Smooth muscle cell (in vitro differentiated cells): ENCODE measurements around the gene CCNYL1. TPM values are rescaled to one million over a fixed set of nuclear protein-coding genes. Genes with fewer than 3 reads are reported as not detected.
"Not testable (repeated sequence)": the region's sequence is repeated elsewhere in the genome, so short reads cannot be mapped to it uniquely, and the experiment has no call there.

Source experiments
- DNase-seq: peaks from one replicate; lab custom pipeline; 2025; ENCODE audit not compliant: unreplicated experiment; lab: John Stamatoyannopoulos, UW
- H2AFZ ChIP-seq: fragments of 200-600 bp; sonication (generic); 2 replicates; pipeline ENCODE4 v1.6.0; 2016; ENCODE audit warnings: antibody characterized with exemption, low read depth, mild to moderate bottlenecking
- H3F3A ChIP-seq: fragments of 200-600 bp; sonication (generic); 2 replicates; pipeline ENCODE4 v1.6.0; 2017; ENCODE audit warnings: antibody characterized with exemption, low read depth
- H3K27ac ChIP-seq: fragments of 200-600 bp; sonication (generic); 2 replicates; pipeline ENCODE4 v1.5.1; 2016; ENCODE audit warnings: low read depth, mild to moderate bottlenecking
- H3K27me3 ChIP-seq: fragments of 200-600 bp; sonication (generic); 2 replicates; pipeline ENCODE4 v1.6.1; 2016; ENCODE audit warnings: low read depth, mild to moderate bottlenecking
- H3K36me3 ChIP-seq: fragments of 200-600 bp; sonication (generic); 2 replicates; pipeline ENCODE4 v1.5.1; 2016; ENCODE audit warnings: low read depth
- H3K4me1 ChIP-seq: fragments of 200-600 bp; sonication (generic); 2 replicates; pipeline ENCODE4 v1.5.1; 2016; ENCODE audit warnings: low read depth
- H3K4me2 ChIP-seq: fragments of 200-600 bp; sonication (generic); 2 replicates; pipeline ENCODE4 v1.6.0; 2016; ENCODE audit warnings: mild to moderate bottlenecking
- H3K4me3 ChIP-seq: fragments of 200-600 bp; sonication (generic); 2 replicates; pipeline ENCODE4 v1.5.1; 2016; ENCODE audit warnings: mild to moderate bottlenecking
- H3K79me2 ChIP-seq: fragments of 200-600 bp; sonication (generic); 2 replicates; pipeline ENCODE4 v1.6.0; 2016; ENCODE audit warnings: low read depth, mild to moderate bottlenecking
- H3K9ac ChIP-seq: fragments of 200-600 bp; sonication (generic); 2 replicates; pipeline ENCODE4 v1.6.0; 2016; ENCODE audit warnings: low read depth
- H3K9me3 ChIP-seq: fragments of 200-600 bp; sonication (generic); replicated peaks from 2 replicates; pipeline ENCODE4 v1.5.1; 2016; ENCODE audit warnings: low read depth
- H4K20me1 ChIP-seq: fragments of 200-600 bp; sonication (generic); 2 replicates; pipeline ENCODE4 v1.6.0; 2016; ENCODE audit warnings: low read depth
- CTCF ChIP-seq: fragments of 200-600 bp; sonication (generic); IDR thresholded peaks from 2 replicates; pipeline ENCODE4 v1.5.1; 2017; ENCODE audit warnings: borderline replicate concordance, mild to moderate bottlenecking, antibody characterized with exemption; ENCODE audit not compliant: insufficient read depth, poor library complexity, severe bottlenecking
- WGBS: methylation state at CpG from one replicate; pipeline ENCODE4 v1.1.7; 2016; ENCODE audit warnings: low lambda C conversion rate; 5-methylcytosine and 5-hydroxymethylcytosine counted together
- polyA plus RNA-seq: library from polyadenylated mRNA; unstranded; fragments of >200 nt; fragmentation: Nextera tagmentation; extraction: Ambion mirVana; gene quantifications from 2 replicates; pipeline ENCODE4 v1.2.1, GENCODE V29; 2016
- total RNA-seq: library from RNA; depleted of rRNA; stranded (reverse); fragments of >200 nt; gene quantifications from 2 replicates; pipeline ENCODE4 v1.2.3, GENCODE V29; 2014

Gene CCNYL1
- total and polyA plus RNA-seq, 2 experiments from 2014 or later, result 7.2 to 15.1 TPM

DNA sequence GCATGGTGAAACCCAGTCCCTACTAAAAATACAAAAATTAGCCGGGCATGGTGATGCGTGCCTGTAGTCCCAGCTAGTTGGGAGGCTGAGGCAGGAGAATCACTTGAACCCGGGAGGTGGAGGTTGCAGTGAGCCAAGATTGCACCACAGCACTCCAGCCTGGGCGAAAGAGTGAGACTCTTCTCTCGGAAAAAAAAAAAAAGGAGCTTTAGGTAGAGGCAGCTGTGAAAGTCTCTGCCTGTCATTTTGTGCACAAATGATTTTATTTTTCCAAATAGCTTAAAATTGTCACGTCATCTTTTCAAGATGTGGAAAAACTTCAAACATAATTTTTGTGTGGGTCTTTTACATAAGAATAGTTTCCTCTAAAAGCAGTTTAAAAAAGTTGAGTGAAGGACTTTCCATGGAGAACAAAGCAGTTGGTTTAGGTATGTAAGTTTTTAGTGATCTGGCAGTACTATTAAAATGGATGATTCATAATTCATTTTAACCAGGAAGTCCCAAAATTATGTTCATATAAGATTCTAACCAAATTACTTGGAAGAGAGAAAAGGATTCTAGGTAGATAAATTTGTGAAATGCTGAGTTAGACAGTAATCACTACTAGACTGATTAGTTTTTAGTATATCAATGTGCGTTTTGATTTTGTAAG lies 11.5 kb downstream of the CCNYL1 start:
- H3K27ac ChIP-seq, result no peak overlapping the region

GRCh38 chr2:207723425-207723787 lies 12.0 kb downstream of the CCNYL1 start:
- H3K9ac ChIP-seq, DNase-seq, H3K4me2 ChIP-seq, H3K27ac ChIP-seq, H3K4me3 ChIP-seq, H3K4me1 ChIP-seq, H2AFZ ChIP-seq, H3K9me3 ChIP-seq, H3K27me3 ChIP-seq, H3F3A ChIP-seq, H3K36me3 ChIP-seq: not testable (repeated sequence)
- WGBS, result 84% methylated on average over 8 of the region's 8 CpGs
- peaks cover 26% of the 10 kb centered on the region for H3K79me2 ChIP-seq
- peaks cover 48% of the 10 kb centered on the region for H4K20me1 ChIP-seq

More for the DNA sequence above, 11.5 kb downstream of the CCNYL1 start:
- Histone ChIP-seq H3K4me3 (no peak overlapping the region), H3K36me3 (no peaks in the 10 kb centered on the region), H4K20me1 (peaks cover 54% of the 10 kb centered on the region), H3K4me2 (no peak overlapping the region), H3K27me3 (no peaks in the 10 kb centered on the region), H2AFZ (no peak overlapping the region), H3K9me3 (no peaks in the 10 kb centered on the region), H3K9ac (no peak overlapping the region), H3K4me1 (no peaks in the 10 kb centered on the region), H3F3A (no peaks in the 10 kb centered on the region), H3K79me2 (peaks cover 29% of the 10 kb centered on the region)
- no peak for TF ChIP-seq CTCF
- 94% methylated on average over 7 of the region's 7 CpGs for WGBS
- DNase-seq, result no peak

- no peaks in the 10 kb centered on the region for H3K27me3 ChIP-seq
- WGBS, result 94% methylated on average over 3 of the region's 3 CpGs
- peaks cover 19% of the 10 kb centered on the region for H3K79me2 ChIP-seq
- H4K20me1 ChIP-seq, result peaks cover 45% of the 10 kb centered on the region
- H3K4me2 ChIP-seq, result no peak overlapping the region
- H3F3A ChIP-seq, result no peaks in the 10 kb centered on the region
- no peak overlapping the region for H2AFZ ChIP-seq
- no peak for TF ChIP-seq CTCF
- H3K27ac ChIP-seq, result no peak overlapping the region
- no peak overlapping the region for H3K4me3 ChIP-seq
- no peaks in the 10 kb centered on the region for H3K9me3 ChIP-seq
- H3K36me3 ChIP-seq, result no peaks in the 10 kb centered on the region
- no peaks in the 10 kb centered on the region for H3K4me1 ChIP-seq
- DNase-seq, result no peak
- H3K9ac ChIP-seq, result no peak overlapping the region
Observed at GRCh38 chr2:207724113-207724512, 12.7 kb downstream of the CCNYL1 start.

- no peak for TF ChIP-seq CTCF
- H3F3A ChIP-seq, result no peaks in the 10 kb centered on the region
- no peak overlapping the region for H3K4me2 ChIP-seq
- H3K27me3 ChIP-seq, result no peaks in the 10 kb centered on the region
- no peaks in the 10 kb centered on the region for H3K9me3 ChIP-seq
- no peaks in the 10 kb centered on the region for H3K4me1 ChIP-seq
- DNase-seq, result no peak
- H3K36me3 ChIP-seq, result no peaks in the 10 kb centered on the region
- H3K27ac ChIP-seq, result no peak overlapping the region
- WGBS, result 98% methylated on average over 4 of the region's 4 CpGs
- peaks cover 27% of the 10 kb centered on the region for H4K20me1 ChIP-seq
- no peak overlapping the region for H3K9ac ChIP-seq
- H2AFZ ChIP-seq, result no peak overlapping the region
- no peak overlapping the region for H3K4me3 ChIP-seq
- H3K79me2 ChIP-seq, result peaks cover 13% of the 10 kb centered on the region
Observed at GRCh38 chr2:207725873-207726578, 14.6 kb downstream of the CCNYL1 start.
